NOMO-1 treated with DMSO at 0.1 percent for 48 hours (cell line): ENCODE results near the gene LRP1B.

Experiments used
- DNase-seq: peaks from one replicate; lab custom pipeline; 2025; ENCODE audit not compliant: unreplicated experiment; lab: John Stamatoyannopoulos, UW

Gene LRP1B

DNA sequence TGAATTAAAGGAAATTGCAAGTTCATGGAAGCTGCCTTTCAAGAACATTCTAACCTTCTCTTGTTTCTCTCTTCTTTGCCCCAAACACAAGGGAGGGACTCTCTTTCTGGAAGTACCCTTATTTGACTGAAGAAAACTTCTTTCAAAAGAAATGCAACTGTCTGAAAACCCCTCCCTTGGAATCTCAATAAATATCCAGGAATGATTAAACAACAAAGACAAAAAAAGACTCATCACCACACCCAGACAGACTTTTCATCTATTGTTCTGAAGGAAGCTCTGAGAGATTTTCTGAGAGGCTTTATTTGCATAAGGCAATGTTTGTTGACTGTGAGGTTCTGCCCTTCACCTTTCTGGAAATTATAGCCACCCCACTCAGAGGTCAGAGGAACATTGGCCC lies 1260.9 kb downstream of the LRP1B start:
- no peak for DNase-seq

GRCh38 chr2:140869107-140869506 lies 1261.7 kb downstream of the LRP1B start:
- no peak for DNase-seq

GRCh38 chr2:140865837-140866236 lies 1265.0 kb downstream of the LRP1B start:
- DNase-seq, result no peak

DNA sequence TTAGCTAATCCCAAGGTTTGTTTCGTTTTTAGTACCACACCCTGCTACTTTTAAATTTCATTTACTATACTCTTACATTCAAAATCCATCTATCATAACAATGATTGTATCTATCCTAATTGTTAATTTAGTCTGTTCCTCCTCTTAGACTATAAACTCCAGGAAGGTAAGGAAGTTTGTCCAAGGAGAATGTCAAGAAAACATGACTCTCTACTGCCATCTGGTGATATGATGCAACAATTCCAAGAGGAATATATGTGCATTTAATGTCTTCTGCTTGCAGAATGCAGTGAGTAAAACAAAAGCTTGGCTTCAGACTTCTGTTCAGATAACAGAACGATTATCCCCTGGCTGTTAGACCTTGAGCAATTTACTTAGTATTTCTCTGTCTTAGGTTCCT lies 1267.1 kb downstream of the LRP1B start:
- peak; percentile 9 for DNase-seq

- DNase-seq, result no peak
These were observed 1268.6 kb downstream of the LRP1B start for GRCh38 chr2:140862181-140862580.

- no peak for DNase-seq
These were observed 1269.2 kb downstream of the LRP1B start for GRCh38 chr2:140861666-140862065.

- DNase-seq, result no peak
These were observed 1275.3 kb downstream of the LRP1B start for GRCh38 chr2:140855471-140855870.

DNA sequence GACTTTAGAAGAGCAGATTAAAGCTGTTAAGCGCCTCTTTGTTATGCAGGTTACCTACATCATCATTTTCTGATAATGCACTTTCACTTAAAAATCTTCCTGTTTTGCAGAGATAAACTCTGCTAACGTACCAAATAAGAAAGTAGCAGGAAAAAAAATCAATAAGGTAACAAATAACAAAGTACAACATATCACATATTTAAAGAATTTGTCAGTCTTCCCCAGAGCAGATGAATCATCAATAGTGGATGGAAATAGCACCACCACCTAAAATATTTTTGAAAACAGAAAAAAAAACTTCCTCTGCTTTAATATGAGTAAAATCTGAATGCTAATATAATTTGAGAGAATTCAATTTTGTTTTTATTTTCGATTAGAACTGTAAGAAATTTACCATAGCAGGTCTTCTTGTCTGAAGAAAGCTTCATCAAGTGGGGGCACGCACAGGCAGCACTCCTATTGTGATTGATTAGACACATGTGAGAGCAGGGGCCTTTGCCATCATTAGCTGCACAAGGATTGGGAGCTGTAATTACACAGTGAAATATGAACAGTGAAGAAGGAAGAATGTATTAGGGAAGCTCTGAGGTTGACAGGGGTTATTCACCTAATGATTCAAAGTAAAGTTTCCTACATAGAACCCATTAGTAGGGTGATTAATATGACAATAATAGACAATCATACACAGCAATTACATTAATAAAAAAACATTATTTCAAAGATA lies 1279.4 kb downstream of the LRP1B start:
- no peak for DNase-seq

- no peak for DNase-seq
These were observed 1287.6 kb downstream of the LRP1B start for GRCh38 chr2:140843186-140843585.

DNA sequence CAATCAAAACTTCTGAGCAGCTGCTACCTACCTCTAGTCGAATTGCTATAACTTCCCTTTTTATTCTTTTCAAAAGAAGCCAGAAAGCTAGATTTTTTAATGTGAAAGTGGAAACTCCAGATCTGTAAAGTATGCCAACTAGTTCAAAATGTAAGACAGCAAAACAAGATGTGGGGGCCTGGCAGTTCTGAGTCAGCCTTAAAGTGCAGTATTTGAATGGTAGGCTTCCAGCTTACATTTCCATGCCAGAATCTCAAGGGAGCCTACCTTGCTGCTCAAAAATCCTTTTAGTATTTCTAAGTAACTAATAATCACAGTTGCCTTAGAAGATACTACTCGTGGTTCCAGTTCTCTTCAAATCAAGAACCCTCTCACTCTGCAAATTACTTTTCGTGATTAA lies 1288.7 kb downstream of the LRP1B start:
- no peak for DNase-seq

GRCh38 chr2:140841141-140841540 lies 1289.7 kb downstream of the LRP1B start:
- DNase-seq, result no peak

- DNase-seq, result no peak
These were observed 1294.0 kb downstream of the LRP1B start for GRCh38 chr2:140836826-140837225.

GRCh38 chr2:140835079-140835478 lies 1295.7 kb downstream of the LRP1B start:
- no peak for DNase-seq

DNA sequence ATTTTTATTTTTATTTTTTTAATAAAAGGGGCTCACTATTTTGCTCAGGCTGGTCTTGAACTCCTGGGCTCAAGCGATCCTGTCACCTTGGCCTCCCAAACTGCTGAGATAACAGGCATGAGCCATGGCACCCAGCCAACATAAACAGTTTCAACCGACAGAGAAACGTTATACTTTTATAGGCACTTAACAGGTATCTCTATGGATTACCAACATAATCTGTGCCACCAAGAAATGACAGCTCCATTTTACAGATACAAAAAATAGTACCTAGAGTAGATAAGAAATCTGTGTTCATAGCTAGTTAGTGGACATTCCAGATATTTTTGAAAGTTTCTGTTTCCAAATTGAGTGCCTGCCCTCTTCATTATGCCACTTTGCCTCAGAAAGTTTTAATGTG lies 1316.7 kb downstream of the LRP1B start:
- DNase-seq, result no peak

- DNase-seq, result peak; percentile 25
These were observed 1322.0 kb downstream of the LRP1B start for GRCh38 chr2:140808820-140809219.

DNA sequence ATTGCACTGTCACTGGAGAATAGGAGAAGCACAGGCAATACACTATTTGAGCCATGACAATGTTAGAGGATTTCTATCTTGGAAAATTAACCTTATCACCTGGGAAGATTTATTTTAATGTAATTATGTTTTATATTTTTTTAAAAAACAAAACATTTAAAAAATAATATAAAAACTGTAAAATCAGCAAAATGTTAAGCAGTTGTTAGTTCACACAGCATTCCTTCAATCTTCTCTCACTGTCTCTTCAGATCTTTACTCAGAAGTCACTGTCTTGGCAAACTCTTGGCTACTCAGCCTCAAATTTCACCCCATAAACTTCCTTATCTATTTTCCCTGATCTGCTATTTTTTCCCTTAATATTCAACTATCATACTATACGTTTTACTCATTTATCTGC lies 1322.6 kb downstream of the LRP1B start:
- DNase-seq, result no peak

GRCh38 chr2:140804700-140805260 lies 1326.0 kb downstream of the LRP1B start:
- DNase-seq, result no peak

- no peak for DNase-seq
These were observed 1329.5 kb downstream of the LRP1B start for GRCh38 chr2:140801311-140801710.

DNA sequence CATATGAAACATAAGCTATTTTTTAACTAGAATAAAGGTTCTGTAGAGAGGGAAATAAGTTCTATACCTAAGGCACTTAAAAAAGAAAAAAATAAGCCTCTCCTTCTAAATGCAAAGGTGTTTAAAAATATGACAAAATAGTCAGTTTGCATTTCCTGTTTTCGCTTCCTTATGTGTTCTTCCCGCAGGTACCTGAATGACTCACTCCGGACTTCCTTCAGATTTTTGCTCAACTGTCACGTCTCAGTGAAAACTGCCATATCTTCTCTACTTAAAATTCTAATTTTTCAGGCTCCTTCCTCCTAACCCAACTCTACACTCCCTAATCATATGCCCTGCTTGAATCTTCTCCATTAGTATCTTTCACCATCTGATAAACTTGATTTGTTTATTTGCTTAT lies 1333.1 kb downstream of the LRP1B start:
- DNase-seq, result no peak

DNA sequence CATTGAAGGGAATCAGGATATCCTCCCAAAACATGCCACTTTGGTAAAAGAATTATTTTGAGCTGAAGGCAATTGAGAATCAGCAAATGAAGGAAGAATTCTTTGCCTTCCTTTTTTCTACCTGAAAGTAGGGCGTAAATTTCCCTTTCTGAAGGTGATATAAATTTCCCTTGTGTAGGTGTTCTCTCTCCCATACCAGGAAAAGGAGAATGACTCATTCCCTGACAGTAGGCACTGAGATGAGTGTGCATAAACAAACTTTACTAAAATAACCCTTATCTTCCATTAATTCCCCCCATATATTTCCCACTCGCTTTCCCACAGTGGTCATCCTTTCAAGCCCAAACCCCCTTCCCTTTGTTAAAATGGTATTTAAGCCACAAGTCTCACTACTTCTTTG lies 1339.0 kb downstream of the LRP1B start:
- DNase-seq, result no peak

GRCh38 chr2:140786585-140786984 lies 1344.2 kb downstream of the LRP1B start:
- DNase-seq, result no peak

- no peak for DNase-seq
These were observed 1355.4 kb downstream of the LRP1B start for GRCh38 chr2:140775411-140775810.

DNA sequence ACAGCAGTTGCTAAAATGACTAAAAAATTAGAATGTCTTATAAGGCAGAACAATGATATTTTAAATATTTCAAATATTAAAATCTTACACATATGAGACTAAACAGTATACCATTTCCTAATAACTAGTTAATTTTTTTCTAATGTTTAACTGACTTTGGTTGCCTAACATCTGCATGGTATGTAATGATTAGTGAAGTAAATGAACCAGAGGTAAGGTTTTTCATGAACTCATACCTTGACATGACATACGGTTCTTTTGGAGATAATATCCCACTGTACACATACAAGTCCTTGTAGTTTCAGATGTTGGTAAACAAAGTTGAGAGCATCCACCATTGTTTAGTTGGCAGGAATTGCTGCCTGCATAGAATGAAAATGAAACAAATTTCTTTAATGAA lies 1360.2 kb downstream of the LRP1B start:
- DNase-seq, result no peak
